Measurements from ENCODE around the gene RALGAPA1.

DNA sequence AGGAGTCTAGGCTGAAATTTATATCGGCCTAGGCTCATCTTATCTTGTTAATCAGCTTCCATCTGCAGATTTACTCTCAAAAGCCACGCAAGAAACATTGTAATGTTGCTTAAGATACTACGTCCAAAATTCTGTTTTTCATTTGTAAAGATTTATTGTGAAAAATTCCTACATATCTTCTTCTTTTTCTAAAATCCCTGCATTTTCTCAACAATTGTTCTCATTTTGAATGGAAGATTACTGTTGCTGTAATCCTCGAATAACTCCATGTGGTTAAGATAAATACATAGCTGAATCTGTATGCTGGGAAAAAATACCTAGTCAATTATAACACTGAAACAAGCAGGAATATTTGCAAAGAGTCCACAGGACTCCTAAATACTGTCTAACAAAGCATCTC, 259.5 kb downstream of the RALGAPA1 start:
- TF ChIP-seq, protein P1, sequence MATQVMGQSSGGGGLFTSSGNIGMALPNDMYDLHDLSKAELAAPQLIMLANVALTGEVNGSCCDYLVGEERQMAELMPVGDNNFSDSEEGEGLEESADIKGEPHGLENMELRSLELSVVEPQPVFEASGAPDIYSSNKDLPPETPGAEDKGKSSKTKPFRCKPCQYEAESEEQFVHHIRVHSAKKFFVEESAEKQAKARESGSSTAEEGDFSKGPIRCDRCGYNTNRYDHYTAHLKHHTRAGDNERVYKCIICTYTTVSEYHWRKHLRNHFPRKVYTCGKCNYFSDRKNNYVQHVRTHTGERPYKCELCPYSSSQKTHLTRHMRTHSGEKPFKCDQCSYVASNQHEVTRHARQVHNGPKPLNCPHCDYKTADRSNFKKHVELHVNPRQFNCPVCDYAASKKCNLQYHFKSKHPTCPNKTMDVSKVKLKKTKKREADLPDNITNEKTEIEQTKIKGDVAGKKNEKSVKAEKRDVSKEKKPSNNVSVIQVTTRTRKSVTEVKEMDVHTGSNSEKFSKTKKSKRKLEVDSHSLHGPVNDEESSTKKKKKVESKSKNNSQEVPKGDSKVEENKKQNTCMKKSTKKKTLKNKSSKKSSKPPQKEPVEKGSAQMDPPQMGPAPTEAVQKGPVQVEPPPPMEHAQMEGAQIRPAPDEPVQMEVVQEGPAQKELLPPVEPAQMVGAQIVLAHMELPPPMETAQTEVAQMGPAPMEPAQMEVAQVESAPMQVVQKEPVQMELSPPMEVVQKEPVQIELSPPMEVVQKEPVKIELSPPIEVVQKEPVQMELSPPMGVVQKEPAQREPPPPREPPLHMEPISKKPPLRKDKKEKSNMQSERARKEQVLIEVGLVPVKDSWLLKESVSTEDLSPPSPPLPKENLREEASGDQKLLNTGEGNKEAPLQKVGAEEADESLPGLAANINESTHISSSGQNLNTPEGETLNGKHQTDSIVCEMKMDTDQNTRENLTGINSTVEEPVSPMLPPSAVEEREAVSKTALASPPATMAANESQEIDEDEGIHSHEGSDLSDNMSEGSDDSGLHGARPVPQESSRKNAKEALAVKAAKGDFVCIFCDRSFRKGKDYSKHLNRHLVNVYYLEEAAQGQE (IDR thresholded peaks at IDR 0.05): no peak
- TF ChIP-seq, protein P2, sequence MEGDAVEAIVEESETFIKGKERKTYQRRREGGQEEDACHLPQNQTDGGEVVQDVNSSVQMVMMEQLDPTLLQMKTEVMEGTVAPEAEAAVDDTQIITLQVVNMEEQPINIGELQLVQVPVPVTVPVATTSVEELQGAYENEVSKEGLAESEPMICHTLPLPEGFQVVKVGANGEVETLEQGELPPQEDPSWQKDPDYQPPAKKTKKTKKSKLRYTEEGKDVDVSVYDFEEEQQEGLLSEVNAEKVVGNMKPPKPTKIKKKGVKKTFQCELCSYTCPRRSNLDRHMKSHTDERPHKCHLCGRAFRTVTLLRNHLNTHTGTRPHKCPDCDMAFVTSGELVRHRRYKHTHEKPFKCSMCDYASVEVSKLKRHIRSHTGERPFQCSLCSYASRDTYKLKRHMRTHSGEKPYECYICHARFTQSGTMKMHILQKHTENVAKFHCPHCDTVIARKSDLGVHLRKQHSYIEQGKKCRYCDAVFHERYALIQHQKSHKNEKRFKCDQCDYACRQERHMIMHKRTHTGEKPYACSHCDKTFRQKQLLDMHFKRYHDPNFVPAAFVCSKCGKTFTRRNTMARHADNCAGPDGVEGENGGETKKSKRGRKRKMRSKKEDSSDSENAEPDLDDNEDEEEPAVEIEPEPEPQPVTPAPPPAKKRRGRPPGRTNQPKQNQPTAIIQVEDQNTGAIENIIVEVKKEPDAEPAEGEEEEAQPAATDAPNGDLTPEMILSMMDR (IDR thresholded peaks at IDR 0.05; ENCODE audit: low read depth, low read length, missing input control): no peak
- TF ChIP-seq JUND (IDR thresholded peaks at IDR 0.05): no peak
- TF ChIP-seq, protein P3, sequence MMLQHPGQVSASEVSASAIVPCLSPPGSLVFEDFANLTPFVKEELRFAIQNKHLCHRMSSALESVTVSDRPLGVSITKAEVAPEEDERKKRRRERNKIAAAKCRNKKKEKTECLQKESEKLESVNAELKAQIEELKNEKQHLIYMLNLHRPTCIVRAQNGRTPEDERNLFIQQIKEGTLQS (IDR thresholded peaks at IDR 0.05): no peak
- TF ChIP-seq, protein P4, sequence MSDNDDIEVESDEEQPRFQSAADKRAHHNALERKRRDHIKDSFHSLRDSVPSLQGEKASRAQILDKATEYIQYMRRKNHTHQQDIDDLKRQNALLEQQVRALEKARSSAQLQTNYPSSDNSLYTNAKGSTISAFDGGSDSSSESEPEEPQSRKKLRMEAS (IDR thresholded peaks at IDR 0.05): no peak
- TF ChIP-seq FOXA1 (IDR thresholded peaks at IDR 0.05): no peak
- no peak for TF ChIP-seq TAF1 (conservative IDR thresholded peaks at IDR 0.05)
- TF ChIP-seq RAD21 (IDR thresholded peaks at IDR 0.05): no peak
- no peak for TF ChIP-seq EGR1 (IDR thresholded peaks at IDR 0.05; ENCODE audit: low read depth in 2 of 2)
